ENCODE measurements around the gene GABRR3.

GABRR3 gene

DNA sequence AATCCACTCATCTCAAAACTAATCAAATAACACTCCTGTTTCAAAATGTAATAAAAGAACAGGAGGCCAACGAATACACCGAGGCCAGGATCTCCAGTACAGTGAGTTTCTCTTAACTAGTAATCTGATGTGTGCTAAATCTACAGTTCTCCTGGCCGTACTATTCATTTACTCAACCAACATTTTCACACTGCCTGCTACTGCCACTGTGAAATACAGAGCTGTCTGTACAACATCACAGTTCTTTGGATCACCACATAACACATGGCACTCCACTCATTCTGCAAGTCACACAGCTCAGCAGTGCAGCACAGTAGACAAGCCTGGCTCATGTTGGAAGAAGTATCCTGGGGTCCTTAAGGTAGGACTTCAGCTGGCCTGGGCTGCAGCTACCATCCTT is 84.8 kb downstream of the GABRR3 start:
- Histone ChIP-seq H3K9ac (ENCODE audit: low read length) (no peak overlapping the region), H3K4me1 (ENCODE audit: insufficient read depth, low read length) (no peaks in the 10 kb centered on the region), H3K4me3 (ENCODE audit: low read depth in 1 of 2, low read length in 2 of 2) (no peak overlapping the region), H3K9me3 (ENCODE audit: low read length) (no peaks in the 10 kb centered on the region), H3K36me3 (ENCODE audit: insufficient read depth, low read length) (peaks cover 46% of the 10 kb centered on the region), H3K27ac (ENCODE audit: low read depth, low read length) (no peak overlapping the region), H3K27me3 (ENCODE audit: control insufficient read depth in 1 of 2, insufficient read depth in 2 of 2, low read length in 2 of 2) (no peaks in the 10 kb centered on the region)

DNA sequence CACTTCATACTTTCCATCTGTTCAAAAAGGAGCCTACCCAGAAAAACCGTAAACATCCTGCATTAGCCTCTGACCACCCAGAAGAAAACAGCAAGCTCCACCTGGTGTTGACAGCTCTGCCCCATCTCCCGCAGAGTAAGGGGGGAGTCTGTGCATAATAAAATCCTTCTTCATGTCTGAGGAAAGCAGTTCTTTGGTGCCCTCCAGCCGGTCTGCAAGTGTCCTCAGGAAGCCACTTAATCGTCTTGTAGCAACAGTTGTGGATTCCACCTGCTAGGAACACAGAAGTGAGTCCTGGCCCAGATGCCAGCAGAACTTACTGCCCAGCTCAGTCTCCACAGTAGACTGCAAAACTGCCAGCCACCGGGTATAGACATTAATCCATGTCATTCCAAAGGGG is 85.4 kb downstream of the GABRR3 start:
- no peak overlapping the region for H3K4me3 ChIP-seq (ENCODE audit: low read depth in 1 of 2, low read length in 2 of 2)
- H3K9ac ChIP-seq (ENCODE audit: low read length), result no peak overlapping the region
- no peak overlapping the region for H3K27ac ChIP-seq (ENCODE audit: low read depth, low read length)
- H3K9me3 ChIP-seq (ENCODE audit: low read length), result no peaks in the 10 kb centered on the region
- H3K4me1 ChIP-seq (ENCODE audit: insufficient read depth, low read length), result no peaks in the 10 kb centered on the region
- no peaks in the 10 kb centered on the region for H3K27me3 ChIP-seq (ENCODE audit: control insufficient read depth in 1 of 2, insufficient read depth in 2 of 2, low read length in 2 of 2)
- peaks cover 46% of the 10 kb centered on the region for H3K36me3 ChIP-seq (ENCODE audit: insufficient read depth, low read length)

DNA sequence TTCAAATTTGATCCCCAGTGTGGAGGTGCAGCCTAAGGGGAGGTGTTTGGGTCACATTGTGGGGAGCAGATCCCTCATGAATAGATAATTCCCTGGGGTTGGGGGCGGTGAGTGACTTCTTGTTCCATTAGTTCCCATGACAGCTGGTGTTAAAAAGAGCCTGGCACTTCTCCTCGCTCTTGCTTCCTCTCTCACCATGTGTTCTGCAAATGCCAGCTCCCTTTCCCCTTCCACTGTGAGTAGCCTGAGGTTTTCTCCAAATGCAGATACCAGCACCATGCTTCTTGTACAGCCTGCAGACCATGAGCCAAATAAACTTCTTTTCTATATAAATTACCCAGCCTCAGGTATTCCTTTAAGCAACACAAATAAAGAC is 86.0 kb downstream of the GABRR3 start:
- Histone ChIP-seq H3K4me3 (ENCODE audit: low read depth in 1 of 2, low read length in 2 of 2) (no peak overlapping the region), H3K36me3 (ENCODE audit: insufficient read depth, low read length) (peaks cover 41% of the 10 kb centered on the region), H3K9ac (ENCODE audit: low read length) (no peak overlapping the region), H3K9me3 (ENCODE audit: low read length) (no peaks in the 10 kb centered on the region), H3K27me3 (ENCODE audit: control insufficient read depth in 1 of 2, insufficient read depth in 2 of 2, low read length in 2 of 2) (no peaks in the 10 kb centered on the region), H3K27ac (ENCODE audit: low read depth, low read length) (no peak overlapping the region), H3K4me1 (ENCODE audit: insufficient read depth, low read length) (no peaks in the 10 kb centered on the region)

DNA sequence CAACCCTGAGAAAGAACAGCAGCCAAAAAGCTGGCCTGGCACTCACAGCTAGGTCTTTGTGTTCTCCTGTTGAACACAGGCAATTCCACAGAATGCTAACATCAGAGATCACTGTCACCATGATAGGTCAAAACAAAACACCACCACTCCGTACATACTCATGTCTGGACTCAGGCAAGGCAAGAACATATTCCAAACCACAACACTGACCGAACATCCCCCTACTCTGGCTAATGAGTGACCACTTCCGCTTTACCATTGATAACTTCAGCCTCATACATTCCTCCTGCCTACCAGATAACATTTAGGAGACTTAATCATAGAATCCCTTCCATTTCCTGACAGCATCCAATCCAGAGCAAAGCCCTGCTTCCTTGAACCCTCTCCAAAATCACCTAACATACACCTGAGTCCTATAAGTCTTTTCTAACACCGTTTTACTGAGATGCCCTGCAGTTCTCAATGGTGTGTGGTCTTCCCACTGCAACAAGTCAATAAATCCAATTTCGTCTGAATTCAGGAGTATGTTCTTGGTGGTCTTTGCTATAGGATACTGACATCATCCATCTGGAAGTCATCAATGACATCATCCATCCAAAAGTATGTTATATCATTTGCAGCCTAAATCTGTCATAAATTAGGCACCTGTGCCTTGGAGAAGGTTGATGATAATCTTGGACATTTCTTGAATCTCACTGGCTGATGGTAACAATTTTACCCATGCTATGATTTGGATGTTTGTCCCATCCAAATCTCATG is 86.6 kb downstream of the GABRR3 start:
- Histone ChIP-seq H3K4me3 (ENCODE audit: low read depth in 1 of 2, low read length in 2 of 2) (no peak overlapping the region), H3K36me3 (ENCODE audit: insufficient read depth, low read length) (peaks cover 45% of the 10 kb centered on the region), H3K27ac (ENCODE audit: low read depth, low read length) (no peak overlapping the region), H3K27me3 (ENCODE audit: control insufficient read depth in 1 of 2, insufficient read depth in 2 of 2, low read length in 2 of 2) (no peaks in the 10 kb centered on the region), H3K9me3 (ENCODE audit: low read length) (no peaks in the 10 kb centered on the region), H3K4me1 (ENCODE audit: insufficient read depth, low read length) (no peaks in the 10 kb centered on the region), H3K9ac (ENCODE audit: low read length) (no peak overlapping the region)

DNA sequence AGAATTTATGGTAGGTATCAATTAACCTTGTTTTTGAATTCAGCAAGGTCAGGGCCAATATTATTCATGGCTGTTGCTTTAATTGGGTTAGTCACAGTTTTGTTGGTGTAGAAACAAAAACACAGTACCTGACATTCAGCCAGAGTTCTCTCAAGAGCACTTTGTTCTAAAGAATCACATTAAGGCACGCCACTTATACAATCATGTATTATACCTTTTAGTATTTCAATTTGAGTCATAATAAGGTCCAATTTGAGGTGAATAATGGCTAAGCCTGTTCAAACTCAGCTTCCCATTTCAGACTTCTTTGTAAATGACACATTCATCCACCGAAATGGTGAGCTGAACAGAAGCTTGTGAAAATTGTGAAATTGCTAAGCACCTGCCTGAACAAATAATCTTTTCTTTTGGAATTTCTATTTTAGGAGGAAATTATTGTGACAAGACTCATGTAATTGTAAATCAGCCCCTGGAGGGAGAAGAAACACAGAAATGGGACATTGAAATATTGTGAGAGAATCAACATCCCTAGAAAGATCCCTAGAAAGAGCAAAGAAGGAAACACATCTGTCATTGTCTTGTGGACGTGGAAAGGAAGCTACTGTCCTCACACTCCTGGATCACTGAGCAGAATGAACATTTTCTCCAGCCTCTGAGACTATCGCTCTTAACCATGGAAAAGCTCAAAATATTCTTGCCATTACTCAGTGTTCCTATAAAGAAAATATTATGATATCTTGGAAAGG is 92.1 kb downstream of the GABRR3 start:
- Histone ChIP-seq H3K4me3 (ENCODE audit: low read depth in 1 of 2, low read length in 2 of 2) (no peak overlapping the region), H3K27ac (ENCODE audit: low read depth, low read length) (no peak overlapping the region), H3K27me3 (ENCODE audit: control insufficient read depth in 1 of 2, insufficient read depth in 2 of 2, low read length in 2 of 2) (no peaks in the 10 kb centered on the region), H3K9ac (ENCODE audit: low read length) (no peak overlapping the region), H3K4me1 (ENCODE audit: insufficient read depth, low read length) (no peaks in the 10 kb centered on the region), H3K36me3 (ENCODE audit: insufficient read depth, low read length) (peaks cover 48% of the 10 kb centered on the region), H3K9me3 (ENCODE audit: low read length) (no peaks in the 10 kb centered on the region)

DNA sequence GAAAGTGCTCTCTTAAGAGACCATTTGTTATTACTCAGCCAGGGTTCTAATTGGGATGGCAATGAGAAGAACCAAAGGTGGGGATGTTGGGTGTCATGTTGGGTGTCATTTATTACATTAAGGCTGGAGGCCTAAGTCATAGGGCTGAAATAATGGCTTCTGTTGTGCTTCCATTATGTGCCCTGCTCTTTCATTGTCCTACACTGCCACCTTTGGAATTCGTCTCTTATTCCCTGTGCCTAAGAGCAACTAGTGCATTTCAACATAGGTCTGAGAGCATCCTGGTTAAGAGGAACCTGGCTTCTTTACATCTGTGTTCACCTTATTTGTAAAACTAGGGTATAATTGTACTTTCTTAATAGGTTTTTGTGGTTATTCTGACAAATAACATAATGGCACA is 95.1 kb downstream of the GABRR3 start:
- Histone ChIP-seq H3K27ac (ENCODE audit: low read depth, low read length) (no peak overlapping the region), H3K9me3 (ENCODE audit: low read length) (no peaks in the 10 kb centered on the region), H3K9ac (ENCODE audit: low read length) (no peak overlapping the region), H3K4me3 (ENCODE audit: low read depth in 1 of 2, low read length in 2 of 2) (no peak overlapping the region), H3K27me3 (ENCODE audit: control insufficient read depth in 1 of 2, insufficient read depth in 2 of 2, low read length in 2 of 2) (no peaks in the 10 kb centered on the region), H3K4me1 (ENCODE audit: insufficient read depth, low read length) (no peaks in the 10 kb centered on the region), H3K36me3 (ENCODE audit: insufficient read depth, low read length) (peaks cover 59% of the 10 kb centered on the region)

DNA sequence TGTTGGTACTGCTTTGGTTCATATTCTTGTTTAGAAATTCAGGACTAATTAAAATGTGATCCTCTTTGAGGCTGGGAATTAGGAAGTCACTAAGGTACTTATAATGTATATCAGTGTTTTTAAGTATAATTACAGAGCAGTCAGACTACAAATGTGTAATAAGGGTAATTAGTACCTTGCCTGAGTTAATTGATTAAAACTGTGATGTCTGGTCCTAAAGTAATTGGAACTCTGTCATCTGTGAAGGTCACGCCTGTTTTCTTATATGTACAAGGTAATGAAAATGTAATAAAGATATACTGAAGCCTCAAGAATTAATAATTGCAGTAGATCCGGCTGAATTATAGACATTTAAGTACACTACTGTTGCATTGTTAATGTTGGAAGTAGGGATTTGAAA is 95.7 kb downstream of the GABRR3 start:
- H3K4me3 ChIP-seq (ENCODE audit: low read depth in 1 of 2, low read length in 2 of 2), result no peak overlapping the region
- no peaks in the 10 kb centered on the region for H3K4me1 ChIP-seq (ENCODE audit: insufficient read depth, low read length)
- H3K27me3 ChIP-seq (ENCODE audit: control insufficient read depth in 1 of 2, insufficient read depth in 2 of 2, low read length in 2 of 2), result no peaks in the 10 kb centered on the region
- H3K9ac ChIP-seq (ENCODE audit: low read length), result no peak overlapping the region
- no peak overlapping the region for H3K27ac ChIP-seq (ENCODE audit: low read depth, low read length)
- peaks cover 65% of the 10 kb centered on the region for H3K36me3 ChIP-seq (ENCODE audit: insufficient read depth, low read length)
- no peaks in the 10 kb centered on the region for H3K9me3 ChIP-seq (ENCODE audit: low read length)

DNA sequence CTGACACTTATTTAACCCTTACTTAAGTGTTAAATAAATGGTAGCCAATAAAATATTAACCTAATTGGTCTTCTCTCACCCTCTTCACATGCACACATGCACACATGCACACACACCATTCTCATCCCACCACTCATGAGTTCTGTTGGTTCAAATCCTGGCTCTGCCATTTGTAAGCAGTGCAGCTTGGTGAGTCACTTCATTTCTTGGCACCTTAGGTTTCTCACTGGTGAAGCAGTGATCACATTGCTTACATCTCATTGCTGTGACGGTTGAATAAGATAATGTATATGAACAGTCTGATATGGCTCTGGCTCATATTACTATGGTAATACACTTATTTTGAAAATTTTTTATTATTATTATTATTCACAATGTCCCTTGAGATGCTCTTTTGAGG is 96.7 kb downstream of the GABRR3 start:
- Histone ChIP-seq H3K27me3 (ENCODE audit: control insufficient read depth in 1 of 2, insufficient read depth in 2 of 2, low read length in 2 of 2) (no peaks in the 10 kb centered on the region), H3K4me3 (ENCODE audit: low read depth in 1 of 2, low read length in 2 of 2) (no peak overlapping the region), H3K36me3 (ENCODE audit: insufficient read depth, low read length) (peaks cover 67% of the 10 kb centered on the region), H3K9ac (ENCODE audit: low read length) (no peak overlapping the region), H3K27ac (ENCODE audit: low read depth, low read length) (no peak overlapping the region), H3K4me1 (ENCODE audit: insufficient read depth, low read length) (no peaks in the 10 kb centered on the region), H3K9me3 (ENCODE audit: low read length) (no peaks in the 10 kb centered on the region)

DNA sequence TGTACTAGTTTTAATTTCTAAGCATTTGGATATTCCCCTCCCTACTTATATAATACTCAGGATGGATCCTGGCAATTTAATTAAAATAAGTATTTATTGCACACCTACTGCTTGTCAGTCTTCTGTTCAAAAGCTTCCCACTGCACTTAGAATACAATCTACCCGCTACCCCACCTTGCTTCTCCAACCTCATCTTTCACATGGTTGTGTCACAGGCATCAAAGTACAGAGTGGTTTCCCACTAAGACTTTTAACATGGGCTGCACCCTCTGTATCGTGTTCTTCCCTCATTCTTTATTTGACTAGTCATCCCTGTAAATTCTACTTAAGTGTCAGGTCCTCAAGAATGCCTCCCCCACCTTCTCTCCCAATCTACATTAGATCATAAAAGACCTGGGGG is 97.9 kb downstream of the GABRR3 start:
- Histone ChIP-seq H3K27me3 (ENCODE audit: control insufficient read depth in 1 of 2, insufficient read depth in 2 of 2, low read length in 2 of 2) (no peaks in the 10 kb centered on the region), H3K9ac (ENCODE audit: low read length) (no peak overlapping the region), H3K4me1 (ENCODE audit: insufficient read depth, low read length) (no peaks in the 10 kb centered on the region), H3K36me3 (ENCODE audit: insufficient read depth, low read length) (peaks cover 60% of the 10 kb centered on the region), H3K4me3 (ENCODE audit: low read depth in 1 of 2, low read length in 2 of 2) (no peak overlapping the region), H3K27ac (ENCODE audit: low read depth, low read length) (no peak overlapping the region), H3K9me3 (ENCODE audit: low read length) (no peaks in the 10 kb centered on the region)

DNA sequence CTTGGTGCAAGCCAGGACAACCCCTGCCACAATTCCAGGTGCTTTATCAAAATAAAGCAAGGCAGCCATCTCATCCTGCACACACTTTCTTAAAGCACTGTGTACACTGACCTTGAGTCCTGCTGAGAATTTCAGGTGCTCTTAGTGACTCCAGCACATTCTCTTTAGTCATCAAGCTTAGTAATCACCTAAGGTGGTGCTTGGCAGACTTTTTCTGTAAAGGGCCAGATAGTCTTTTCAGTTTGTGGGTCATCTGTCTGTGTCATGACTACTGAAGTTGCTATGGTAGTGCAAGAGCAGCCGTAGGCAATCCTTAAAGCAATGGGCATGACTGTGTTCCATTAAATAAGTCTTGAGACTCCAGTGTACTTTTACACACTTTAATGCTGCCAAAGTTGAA is 99.3 kb downstream of the GABRR3 start:
- Histone ChIP-seq H3K36me3 (ENCODE audit: insufficient read depth, low read length) (peaks cover 61% of the 10 kb centered on the region), H3K4me1 (ENCODE audit: insufficient read depth, low read length) (peaks cover 5% of the 10 kb centered on the region), H3K9me3 (ENCODE audit: low read length) (no peaks in the 10 kb centered on the region), H3K9ac (ENCODE audit: low read length) (no peak overlapping the region), H3K4me3 (ENCODE audit: low read depth in 1 of 2, low read length in 2 of 2) (no peak overlapping the region), H3K27ac (ENCODE audit: low read depth, low read length) (no peak overlapping the region), H3K27me3 (ENCODE audit: control insufficient read depth in 1 of 2, insufficient read depth in 2 of 2, low read length in 2 of 2) (no peaks in the 10 kb centered on the region)

All from muscle layer of colon (tissue), 2 donors.